Stimulated activated CD8-positive, alpha-beta memory T cell treated with anti-CD3 and anti-CD28 coated beads, Interleukin-4, amount 100 ng/mL, for 1 hour (primary cell): ENCODE data around the gene ODF4.

Source experiments
- DNase-seq, 2 donors: peaks; one replicate each; pipeline ENCODE4 v3.0.0-alpha.2; 2020; ENCODE audit warnings: low read depth in 2 of 2, low spot score in 1 of 2

ODF4 gene, protein sequence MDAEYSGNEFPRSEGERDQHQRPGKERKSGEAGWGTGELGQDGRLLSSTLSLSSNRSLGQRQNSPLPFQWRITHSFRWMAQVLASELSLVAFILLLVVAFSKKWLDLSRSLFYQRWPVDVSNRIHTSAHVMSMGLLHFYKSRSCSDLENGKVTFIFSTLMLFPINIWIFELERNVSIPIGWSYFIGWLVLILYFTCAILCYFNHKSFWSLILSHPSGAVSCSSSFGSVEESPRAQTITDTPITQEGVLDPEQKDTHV

GRCh38 chr17:8339540-8339939 is at the start of gene ODF4:
Gene ODF4 (plus strand): TSS chr17:8339840. CDS start chr17:8340052, 212 bp downstream.
- DNase-seq = no peak

DNA sequence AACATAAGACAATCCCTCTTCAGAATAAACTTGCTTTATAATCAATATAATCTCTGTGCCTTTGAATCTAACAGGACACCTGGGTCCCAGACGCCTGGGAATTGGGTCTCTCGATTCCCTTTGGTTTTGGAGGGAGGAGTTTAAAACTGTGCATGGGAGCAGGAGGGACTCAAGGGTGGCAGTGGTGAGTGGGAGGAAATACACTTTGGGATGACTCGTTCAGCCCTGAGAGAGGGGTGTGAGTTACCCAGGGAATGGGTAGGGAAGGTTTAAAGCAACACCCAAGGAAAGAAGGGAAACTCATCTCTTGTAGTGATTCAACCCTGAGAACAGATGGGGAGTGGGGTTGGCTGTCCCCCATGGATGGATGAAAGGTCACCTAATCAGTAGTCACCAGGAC is 49.6 kb upstream of the ODF4 start:
- DNase-seq = no peak

DNA sequence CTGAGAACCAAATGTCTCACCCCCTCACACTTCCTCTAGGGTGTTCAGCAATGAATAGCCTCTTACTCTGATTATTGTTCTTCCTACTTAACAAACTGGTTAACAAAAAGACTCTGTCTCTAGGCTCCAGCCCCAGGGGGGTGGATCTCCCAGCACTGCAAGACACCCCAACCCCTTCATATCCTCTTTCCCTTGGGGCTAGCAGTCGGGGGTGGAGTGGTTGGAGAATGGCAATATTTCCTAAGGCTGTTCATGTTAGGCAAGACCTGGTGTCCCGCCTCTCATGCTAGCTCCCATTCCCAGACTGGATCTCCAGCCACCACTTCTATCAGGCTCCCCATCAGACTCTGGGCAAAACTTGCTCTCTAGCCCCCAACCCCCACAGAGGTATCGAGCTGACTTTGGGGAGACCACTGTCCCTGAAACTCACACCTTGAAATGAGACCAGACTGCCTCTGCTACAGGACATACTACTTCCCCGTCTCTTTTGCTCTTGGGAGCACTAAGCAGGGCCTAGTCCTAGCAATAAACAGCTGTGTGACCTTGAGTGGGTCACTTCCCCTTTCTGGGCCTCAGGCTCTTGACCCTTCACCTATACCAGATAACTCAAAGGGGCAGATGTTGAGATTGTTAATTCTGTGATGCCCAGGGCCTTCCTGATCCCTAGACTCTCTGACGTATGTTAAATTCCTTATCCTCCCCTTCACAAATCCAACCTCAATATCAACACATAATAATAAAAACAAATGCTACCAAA is 46.8 kb upstream of the ODF4 start:
- no peak for DNase-seq

- DNase-seq = no peak
These were observed 45.3 kb upstream of the ODF4 start for GRCh38 chr17:8294361-8294760.

GRCh38 chr17:8294814-8295316 is 44.8 kb upstream of the ODF4 start:
- DNase-seq = no peak

GRCh38 chr17:8300226-8300625 is 39.4 kb upstream of the ODF4 start:
- no peak for DNase-seq

- peak; percentile 9 to 35 for DNase-seq
These were observed 38.9 kb upstream of the ODF4 start for GRCh38 chr17:8300627-8301242.

- no peak for DNase-seq
These were observed 29.0 kb upstream of the ODF4 start for GRCh38 chr17:8310601-8311123.

- no peak for DNase-seq
These were observed 28.4 kb upstream of the ODF4 start for GRCh38 chr17:8311131-8311790.

GRCh38 chr17:8312251-8312650 is 27.4 kb upstream of the ODF4 start:
- DNase-seq = no peak

DNA sequence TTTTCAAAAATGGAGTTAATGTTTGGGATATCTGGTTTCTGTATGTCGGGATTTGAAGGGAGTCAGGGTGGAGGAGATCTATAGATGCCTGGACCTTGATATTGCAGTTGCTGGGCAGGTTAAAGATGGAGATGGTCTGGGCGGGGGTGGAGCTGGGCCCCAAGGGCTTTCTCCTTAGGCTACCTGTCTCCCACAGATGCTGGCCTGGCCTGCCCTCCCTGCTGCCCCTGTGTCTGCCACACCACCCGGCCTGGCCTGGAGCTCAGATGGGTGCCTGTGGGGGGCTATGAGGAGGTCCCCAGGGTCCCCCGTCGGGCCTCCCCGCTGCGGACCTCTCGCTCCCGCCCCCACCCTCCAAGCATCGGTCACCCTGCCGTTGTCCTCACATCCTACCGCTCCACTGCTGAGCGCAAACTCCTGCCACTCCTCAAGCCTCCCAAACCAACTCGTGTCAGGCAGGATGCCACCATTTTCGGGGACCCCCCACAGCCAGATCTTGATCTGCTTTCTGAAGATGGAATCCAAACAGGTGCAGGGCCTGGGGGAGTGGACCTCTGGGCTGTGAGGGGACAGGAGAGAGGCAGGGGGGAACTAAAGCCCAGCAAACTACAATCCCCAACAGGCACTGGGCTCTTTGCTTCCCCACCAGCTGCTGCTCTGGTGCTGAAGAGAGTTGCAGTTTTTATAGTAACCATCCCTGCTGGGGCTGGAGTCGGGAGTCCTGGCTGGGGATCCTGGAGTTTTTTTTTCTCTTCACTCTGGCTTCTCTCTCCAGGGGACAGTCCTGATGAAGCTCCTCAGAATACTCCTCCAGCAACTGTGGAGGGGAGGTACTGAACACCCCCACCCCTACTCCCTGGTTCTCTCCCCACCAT is 26.7 kb upstream of the ODF4 start:
- no peak for DNase-seq

- DNase-seq = no peak
These were observed 24.6 kb upstream of the ODF4 start for GRCh38 chr17:8314797-8315763.

DNA sequence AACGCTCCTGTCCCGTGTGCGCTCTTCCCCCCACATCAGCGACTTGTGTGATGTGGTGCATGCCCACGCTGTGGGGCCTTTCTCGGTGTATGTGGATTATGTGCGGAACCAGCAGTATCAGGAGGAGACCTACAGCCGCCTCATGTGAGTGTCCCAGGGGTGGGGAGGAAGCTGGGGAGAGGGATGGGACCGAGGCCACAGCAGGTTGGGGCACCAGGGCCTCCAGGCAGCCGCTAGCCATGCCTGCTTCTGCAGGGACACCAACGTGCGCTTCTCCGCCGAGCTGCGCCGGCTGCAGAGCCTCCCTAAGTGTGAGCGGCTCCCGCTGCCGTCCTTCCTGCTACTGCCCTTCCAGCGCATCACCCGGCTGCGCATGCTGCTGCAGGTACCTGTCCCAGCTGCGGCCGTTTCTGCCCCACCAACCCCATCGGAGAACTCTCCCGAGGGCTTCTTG is 23.8 kb upstream of the ODF4 start:
- DNase-seq = no peak

DNA sequence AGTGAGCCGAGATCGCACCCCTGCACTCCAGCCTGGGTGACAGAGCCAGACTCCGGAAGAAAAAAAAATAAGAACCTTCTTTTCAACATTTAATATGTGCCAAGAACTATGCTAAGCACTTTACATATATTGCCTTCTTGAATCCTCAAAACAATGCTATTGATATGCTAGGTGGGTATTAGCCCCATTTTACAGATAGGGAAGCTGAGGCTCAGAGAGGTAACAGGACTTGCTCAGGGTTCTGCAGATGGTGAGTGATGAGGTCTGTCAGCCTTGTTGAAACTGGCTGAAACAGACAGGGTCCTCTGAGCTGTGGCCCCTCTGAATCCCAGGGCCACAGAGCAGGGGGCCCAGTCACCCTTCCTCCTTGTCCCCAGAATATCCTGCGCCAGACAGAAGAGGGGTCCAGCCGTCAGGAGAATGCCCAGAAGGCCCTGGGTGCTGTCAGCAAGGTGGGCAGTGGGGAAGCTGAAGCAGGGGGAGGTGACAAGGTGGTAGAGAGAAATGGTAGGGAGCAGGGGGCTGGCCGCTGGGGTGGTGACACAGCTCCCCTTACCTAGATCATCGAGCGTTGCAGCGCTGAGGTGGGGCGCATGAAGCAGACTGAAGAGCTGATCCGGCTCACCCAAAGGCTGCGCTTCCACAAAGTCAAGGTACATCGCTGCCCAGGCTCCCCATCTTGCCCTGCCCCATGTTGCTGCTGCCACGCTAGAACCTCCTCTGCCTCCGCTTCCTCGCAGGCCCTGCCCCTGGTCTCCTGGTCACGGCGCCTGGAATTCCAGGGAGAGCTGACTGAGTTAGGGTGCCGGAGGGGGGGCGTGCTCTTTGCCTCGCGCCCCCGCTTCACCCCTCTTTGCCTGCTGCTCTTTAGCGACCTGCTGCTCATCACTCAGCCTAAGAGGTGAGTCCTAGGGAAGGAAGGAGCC is 21.4 kb upstream of the ODF4 start:
- no peak for DNase-seq

GRCh38 chr17:8320262-8320661 is 19.4 kb upstream of the ODF4 start:
- DNase-seq = no peak

- no peak for DNase-seq
These were observed 18.6 kb upstream of the ODF4 start for GRCh38 chr17:8320990-8321389.

DNA sequence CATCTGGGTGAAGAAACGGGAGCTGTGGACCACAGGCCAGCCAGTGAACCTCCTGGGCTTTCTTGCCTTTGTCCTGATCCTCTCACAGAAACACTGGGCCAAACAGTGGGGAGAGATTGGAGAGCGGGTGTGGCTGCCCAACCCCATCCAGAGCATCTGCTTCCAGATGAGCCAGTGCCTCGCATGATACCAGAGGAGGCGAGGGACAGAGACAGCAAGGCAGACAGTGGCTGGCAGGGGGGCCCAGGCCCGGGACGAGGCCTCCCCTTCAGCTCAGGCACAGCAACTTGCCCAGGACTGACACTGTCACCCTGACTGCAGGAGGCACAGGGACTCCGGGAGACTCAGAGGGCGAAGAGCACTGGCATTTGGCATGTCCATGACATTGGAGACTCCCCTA is 17.6 kb upstream of the ODF4 start:
- DNase-seq = no peak

DNA sequence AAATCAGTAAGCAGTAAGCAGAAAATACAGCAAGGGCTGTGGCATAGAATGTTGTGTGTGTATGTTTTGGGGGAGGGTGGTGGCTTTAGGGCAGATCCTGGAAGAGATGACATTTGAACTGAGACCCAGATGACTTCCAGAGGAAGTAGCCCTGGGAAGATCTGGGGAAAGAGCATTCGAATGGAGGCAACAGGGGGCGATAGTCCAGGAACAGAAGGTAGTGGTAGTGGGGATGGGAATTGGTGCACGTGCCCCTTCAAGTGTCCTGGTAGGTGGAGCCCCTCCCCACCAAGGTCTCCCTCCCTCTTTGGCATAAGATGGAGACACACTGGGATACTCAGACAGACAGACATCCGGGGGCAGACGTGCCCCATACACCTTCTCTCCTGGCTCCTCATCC is 15.5 kb upstream of the ODF4 start:
- no peak for DNase-seq
